A549 (cell line): Measurements from ENCODE around the gene ADGRB2. TPM values are rescaled to one million over a fixed set of nuclear protein-coding genes. Genes with fewer than 3 reads are reported as not detected.

ENCODE experiments used
- ATAC-seq, 2 experiments: fragments of 200-7000 bp in 1 of 2; fragments of >200 bp in 1 of 2; cut with Nextera tagmentation in 1 of 2; cut with Tn5 transposase in 1 of 2; 3 replicates each; pipeline versions ENCODE4 v1.8.0 to v1.9.1; 2018 to 2020; ENCODE audit warnings: mild to moderate bottlenecking in 1 of 2, moderate library complexity in 1 of 2
- CTCF ChIA-PET: fragments of 300-600 bp; sonication (Branson Sonifier 250); formaldehyde crosslinking; extraction: SDS; loops from one replicate; lab custom pipeline; 2021; ENCODE audit warnings: antibody characterized with exemption, inconsistent platforms; lab: Yijun Ruan, JAX
- POLR2A ChIA-PET: fragments of 350-600 bp; formaldehyde crosslinking; extraction: SDS; loops from one replicate; lab custom pipeline; 2021; ENCODE audit warnings: antibody characterized with exemption, inconsistent platforms; lab: Yijun Ruan, JAX
- DNase-seq, 2 experiments: peaks; one replicate each; pipeline versions ENCODE4 v3.0.0 to v3.0.0-alpha.2; 2011 to 2016; ENCODE audit warnings: low read depth in 1 of 2, low spot score in 1 of 2
- FAIRE-seq: peaks from 2 replicates; lab custom pipeline; 2011; peaks lifted over from hg19 to GRCh38; lab: Jason Lieb, UNC
- H3K27ac ChIP-seq, 2 experiments: fragments of >200 bp; sonication (Bioruptor Twin); formaldehyde crosslinking; 3 replicates each; pipeline ENCODE4 v1.5.1; 2016 to 2017
- H3K4me1 ChIP-seq: fragments of >200 bp; sonication (Bioruptor Twin); formaldehyde crosslinking; 3 replicates; pipeline ENCODE4 v1.6.1; 2016
- H3K4me2 ChIP-seq: fragments of >200 bp; sonication (Bioruptor Twin); formaldehyde crosslinking; 3 replicates; pipeline ENCODE4 v1.6.1; 2016
- H3K4me3 ChIP-seq: fragments of >200 bp; sonication (Bioruptor Twin); formaldehyde crosslinking; 3 replicates; pipeline ENCODE4 v1.5.1; 2016
- H3K9me3 ChIP-seq: fragments of >200 bp; sonication (Bioruptor Twin); formaldehyde crosslinking; 3 replicates; pipeline ENCODE4 v1.6.1; 2016
- CHD2 ChIP-seq: fragments of 150-350 bp; IDR thresholded peaks from 2 replicates; pipeline ENCODE4 v1.6.1; 2014; ENCODE audit warnings: low read length; ENCODE audit not compliant: partially characterized antibody
- EP300 ChIP-seq, 2 experiments: fragments of >200 bp; sonication (Bioruptor Twin); formaldehyde crosslinking; IDR thresholded peaks; 2 replicates in 1 of 2; 3 replicates in 1 of 2; pipeline ENCODE4 v1.6.1; 2016 to 2017
- ESRRA ChIP-seq: fragments of 150-350 bp; IDR thresholded peaks from 2 replicates; pipeline ENCODE4 v1.6.1; 2014; ENCODE audit warnings: mild to moderate bottlenecking, low read length, borderline replicate concordance
- FOSB ChIP-seq: fragments of 250-450 bp; sonication (Bioruptor Pico); IDR thresholded peaks from 2 replicates; pipeline ENCODE4 v1.5.0; 2020; ENCODE audit warnings: mild to moderate bottlenecking, moderate library complexity
- FOSL2 ChIP-seq, 2 experiments: fragments of 450-650 bp in 1 of 2; fragments of >200 bp in 1 of 2; sonication (Bioruptor Twin) in 1 of 2; formaldehyde crosslinking; IDR thresholded peaks; 2 replicates each; pipeline versions ENCODE4 v1.5.0 to v1.6.1; 2016 to 2020; ENCODE audit warnings: mild to moderate bottlenecking in 1 of 2, moderate library complexity in 1 of 2
- HDAC2 ChIP-seq: fragments of 200-600 bp; sonication (generic); IDR thresholded peaks from 2 replicates; pipeline ENCODE4 v1.6.1; 2016
- MAZ ChIP-seq: fragments of 150-350 bp; IDR thresholded peaks from 2 replicates; pipeline ENCODE4 v1.6.1; 2014; ENCODE audit warnings: antibody characterized with exemption, low read depth, low read length, borderline replicate concordance
- MYC ChIP-seq: IDR thresholded peaks from 2 replicates; pipeline ENCODE4 v1.6.1; 2012; ENCODE audit warnings: mild to moderate bottlenecking, inconsistent platforms, low read length, improper control_type of control experiment, borderline replicate concordance
- NFE2L2 ChIP-seq: fragments of 150-350 bp; conservative IDR thresholded peaks from 2 replicates; pipeline ENCODE4 v1.6.1; 2014; ENCODE audit warnings: low read length
- RAD21 ChIP-seq, 2 experiments: fragments of >200 bp in 1 of 2; sonication (Bioruptor Twin) in 1 of 2; formaldehyde crosslinking in 1 of 2; IDR thresholded peaks in 1 of 2; conservative IDR thresholded peaks in 1 of 2; 2 replicates in 1 of 2; 3 replicates in 1 of 2; pipeline ENCODE4 v1.6.1; 2012 to 2018; ENCODE audit warnings: inconsistent platforms in 1 of 2
- SREBF2 ChIP-seq: fragments of 450-650 bp; IDR thresholded peaks from 2 replicates; pipeline ENCODE4 v1.6.1; 2014; ENCODE audit warnings: mild to moderate bottlenecking, moderate library complexity
- TP53 ChIP-seq: fragments of 250-450 bp; sonication (Bioruptor Pico); IDR thresholded peaks from 2 replicates; pipeline ENCODE4 v1.5.0; 2021; ENCODE audit warnings: mild to moderate bottlenecking, moderate library complexity
- ZNF302 ChIP-seq: fragments of 250-450 bp; sonication (Bioruptor Pico); IDR thresholded peaks from 2 replicates; pipeline ENCODE4 v1.9.0; 2021; ENCODE audit warnings: inconsistent platforms, mild to moderate bottlenecking, moderate library complexity
- ZSCAN20 ChIP-seq: fragments of 250-450 bp; sonication (Bioruptor Pico); IDR thresholded peaks from 2 replicates; pipeline ENCODE4 v1.8.0; 2022; ENCODE audit warnings: mild to moderate bottlenecking, moderate library complexity
- WGBS: methylation state at CpG from one replicate; pipeline ENCODE4 v1.1.6; 2017; ENCODE audit errors: missing lambda C conversion rate; 5-methylcytosine and 5-hydroxymethylcytosine counted together
- polyA plus RNA-seq, 4 experiments: library from polyadenylated mRNA; depleted of rRNA in 3 of 4; stranded (reverse); fragments of >200 nt; fragmentation: RNase III in 1 of 4; extraction: RNeasy Plus Mini Kit Qiagen cat#74134 plus additional on column Dnase treatment in 1 of 4; gene quantifications; 2 replicates in 3 of 4; 3 replicates in 1 of 4; pipeline ENCODE4 v1.2.3, GENCODE V29; 2011 to 2017
- TF ChIP-seq, protein P1 (sequence below): IDR thresholded peaks from 2 replicates; pipeline ENCODE4 v1.6.1; 2012
- TF ChIP-seq, protein P2 (sequence below): fragments of 250-450 bp; sonication (Bioruptor Pico); IDR thresholded peaks from 2 replicates; pipeline ENCODE4 v1.5.0; 2020; ENCODE audit warnings: low read depth, mild to moderate bottlenecking, moderate library complexity
- TF ChIP-seq, protein P3 (sequence below): fragments of >200 bp; sonication (Bioruptor Twin); formaldehyde crosslinking; IDR thresholded peaks from 2 replicates; pipeline ENCODE4 v1.6.1; 2016
- TF ChIP-seq, protein P4 (sequence below): fragments of 200-600 bp; sonication (generic); IDR thresholded peaks from 2 replicates; pipeline ENCODE4 v1.6.1; 2016; ENCODE audit warnings: antibody characterized with exemption, mild to moderate bottlenecking, moderate library complexity

Gene ADGRB2
- polyA plus RNA-seq, 2 of the 4 experiments (the other 2 are of a cell fraction) = 2.3 to 6.6 TPM

DNA sequence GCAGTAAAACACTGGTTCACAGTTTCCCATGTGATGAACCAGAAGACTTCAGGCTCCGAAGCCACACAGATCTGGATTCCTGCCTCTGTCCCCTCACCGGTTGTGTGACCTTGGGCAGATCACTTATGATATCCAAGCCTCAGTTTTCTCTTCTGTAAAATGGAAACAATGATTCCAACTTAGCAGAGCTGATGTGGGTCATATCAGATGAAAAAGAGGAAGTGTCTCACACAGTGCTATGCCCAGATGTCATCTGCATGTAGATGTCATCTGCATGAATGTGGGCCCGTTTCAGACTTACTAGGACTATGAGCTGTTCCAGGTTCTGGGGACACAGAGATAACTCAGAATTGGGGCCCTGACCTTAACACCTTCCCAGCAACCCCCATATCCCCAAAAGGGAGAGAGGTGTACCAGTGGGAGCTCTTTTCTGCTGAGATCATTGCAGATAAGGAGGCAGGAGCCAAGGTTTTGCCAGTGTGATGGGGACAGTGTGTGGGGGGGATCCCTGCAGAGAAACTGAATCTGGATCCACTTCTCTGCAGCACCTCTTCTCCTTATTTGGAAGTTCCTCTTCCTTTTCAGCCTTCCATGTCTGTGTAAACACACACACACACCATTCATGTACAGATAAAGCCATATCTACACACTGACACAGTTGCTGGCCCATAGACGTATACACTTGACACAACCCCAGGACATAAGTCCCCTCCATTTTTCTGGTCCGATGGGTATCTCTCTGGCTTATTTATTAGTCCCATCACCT, 5.0 kb upstream of the ADGRB2 start:
- Histone ChIP-seq H3K9me3 (no peaks in the 10 kb centered on the region), H3K4me2 (peak overlapping the region; percentile 46), H3K4me3 (no peak overlapping the region), H3K27ac (peak overlapping the region in 1 of 2 experiments; percentile 26; a peak in 1 of 6 replicates), H3K4me1 (peaks cover 27% of the 10 kb centered on the region)
- CTCF ChIA-PET = interaction anchor here (0.8 to 14.7 kb wide), 3 partner anchors 15 to 293 kb away, joined by 3 to 242 read pairs (median 5); no protein-coding TSS in a partner anchor
- ATAC-seq (no peak), DNase-seq (no peak), FAIRE-seq (no peak)
- TF ChIP-seq, protein P1, sequence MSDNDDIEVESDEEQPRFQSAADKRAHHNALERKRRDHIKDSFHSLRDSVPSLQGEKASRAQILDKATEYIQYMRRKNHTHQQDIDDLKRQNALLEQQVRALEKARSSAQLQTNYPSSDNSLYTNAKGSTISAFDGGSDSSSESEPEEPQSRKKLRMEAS = no peak
- TF ChIP-seq RAD21 (conservative IDR thresholded peaks at IDR 0.05 in 1 of 2, IDR thresholded peaks at IDR 0.05 in 1 of 2) (no peak), ZSCAN20 (no peak), ESRRA (no peak), ZNF302 (CRISPR knock-in tag) (no peak)
- 69% methylated on average over 5 of the region's 5 CpGs for WGBS
- POLR2A ChIA-PET = no interaction called here

DNA sequence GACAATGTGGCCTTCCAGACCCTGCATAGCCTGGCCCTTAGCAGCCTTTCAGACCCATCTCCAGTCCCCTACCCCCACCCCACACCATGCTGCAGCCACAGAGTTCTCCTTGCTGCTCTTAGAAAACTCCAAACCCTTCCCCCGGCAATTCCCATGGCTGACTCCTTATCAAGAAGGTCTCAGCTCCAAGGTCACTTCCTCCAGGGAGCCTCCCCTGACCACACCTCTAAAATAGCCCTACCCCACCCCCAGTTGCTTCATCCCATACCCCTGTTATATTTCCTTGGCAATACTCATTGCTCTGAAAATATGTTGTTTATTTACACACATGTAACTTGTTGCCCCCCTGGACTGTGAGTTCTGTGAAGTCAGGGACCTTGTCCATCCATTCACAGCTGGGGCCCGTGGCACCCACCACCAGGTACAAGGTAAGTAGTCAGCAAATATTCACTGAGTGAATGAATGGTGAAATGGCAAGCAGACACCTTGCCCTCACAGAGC, 4.3 kb upstream of the ADGRB2 start:
- Histone ChIP-seq H3K4me3 (no peak overlapping the region), H3K9me3 (no peaks in the 10 kb centered on the region), H3K27ac (no peak overlapping the region), H3K4me2 (no peak overlapping the region)
- DNase-seq (no peak), ATAC-seq (no peak)
- CTCF ChIA-PET = interaction anchor here (14.7 kb wide), 1 partner anchor 16 kb away, joined by 242 read pairs; no protein-coding TSS in a partner anchor
- POLR2A ChIA-PET = no interaction called here
- TF ChIP-seq, protein P2, sequence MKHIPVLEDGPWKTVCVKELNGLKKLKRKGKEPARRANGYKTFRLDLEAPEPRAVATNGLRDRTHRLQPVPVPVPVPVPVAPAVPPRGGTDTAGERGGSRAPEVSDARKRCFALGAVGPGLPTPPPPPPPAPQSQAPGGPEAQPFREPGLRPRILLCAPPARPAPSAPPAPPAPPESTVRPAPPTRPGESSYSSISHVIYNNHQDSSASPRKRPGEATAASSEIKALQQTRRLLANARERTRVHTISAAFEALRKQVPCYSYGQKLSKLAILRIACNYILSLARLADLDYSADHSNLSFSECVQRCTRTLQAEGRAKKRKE = no peak
- no peak for TF ChIP-seq MAZ
- no peak for TF ChIP-seq TP53 (CRISPR knock-in tag)
- TF ChIP-seq FOSB (CRISPR knock-in tag) = no peak
- no peak for TF ChIP-seq EP300 (IDR thresholded peaks at IDR 0.05)
- no peak for TF ChIP-seq CHD2
- no peak for TF ChIP-seq HDAC2
- TF ChIP-seq, all 56 proteins: peak for 0
- no peak for FAIRE-seq
- H3K4me1 ChIP-seq = peaks cover 27% of the 10 kb centered on the region
- 75% methylated on average over 2 of the region's 2 CpGs for WGBS

DNA sequence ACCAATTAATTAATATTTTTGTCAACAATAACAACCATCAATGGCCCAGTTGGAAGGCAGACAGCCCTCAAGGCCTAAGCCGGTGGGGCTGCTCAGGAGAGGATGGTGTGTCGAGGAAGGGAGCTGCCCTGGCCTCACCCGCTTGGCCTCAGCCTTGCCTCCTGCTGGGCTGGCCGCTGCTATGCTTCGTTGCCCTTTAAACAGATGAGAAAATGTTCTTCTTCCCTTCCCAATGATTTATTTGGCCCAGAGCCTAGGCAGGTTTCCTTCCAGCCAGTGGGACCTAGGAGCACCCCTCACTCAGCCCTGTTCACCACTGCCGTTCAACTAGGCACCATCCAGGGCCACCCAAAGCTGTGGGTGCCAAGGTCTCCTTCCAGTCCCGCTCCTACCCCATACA, 3.1 kb upstream of the ADGRB2 start:
- WGBS = 59% methylated on average over 7 of the region's 7 CpGs
- TF ChIP-seq NFE2L2 (no peak), MYC (no peak), SREBF2 (no peak), FOSL2 (IDR thresholded peaks at IDR 0.05) (no peak), FOSL2 (CRISPR knock-in tag; IDR thresholded peaks at IDR 0.05) (no peak), RAD21 (conservative IDR thresholded peaks at IDR 0.05 in 1 of 2, IDR thresholded peaks at IDR 0.05 in 1 of 2) (no peak), CHD2 (no peak)
- TF ChIP-seq, protein P1 = no peak
- TF ChIP-seq, protein P3, sequence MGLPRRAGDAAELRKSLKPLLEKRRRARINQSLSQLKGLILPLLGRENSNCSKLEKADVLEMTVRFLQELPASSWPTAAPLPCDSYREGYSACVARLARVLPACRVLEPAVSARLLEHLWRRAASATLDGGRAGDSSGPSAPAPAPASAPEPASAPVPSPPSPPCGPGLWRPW = no peak
- TF ChIP-seq, protein P4, sequence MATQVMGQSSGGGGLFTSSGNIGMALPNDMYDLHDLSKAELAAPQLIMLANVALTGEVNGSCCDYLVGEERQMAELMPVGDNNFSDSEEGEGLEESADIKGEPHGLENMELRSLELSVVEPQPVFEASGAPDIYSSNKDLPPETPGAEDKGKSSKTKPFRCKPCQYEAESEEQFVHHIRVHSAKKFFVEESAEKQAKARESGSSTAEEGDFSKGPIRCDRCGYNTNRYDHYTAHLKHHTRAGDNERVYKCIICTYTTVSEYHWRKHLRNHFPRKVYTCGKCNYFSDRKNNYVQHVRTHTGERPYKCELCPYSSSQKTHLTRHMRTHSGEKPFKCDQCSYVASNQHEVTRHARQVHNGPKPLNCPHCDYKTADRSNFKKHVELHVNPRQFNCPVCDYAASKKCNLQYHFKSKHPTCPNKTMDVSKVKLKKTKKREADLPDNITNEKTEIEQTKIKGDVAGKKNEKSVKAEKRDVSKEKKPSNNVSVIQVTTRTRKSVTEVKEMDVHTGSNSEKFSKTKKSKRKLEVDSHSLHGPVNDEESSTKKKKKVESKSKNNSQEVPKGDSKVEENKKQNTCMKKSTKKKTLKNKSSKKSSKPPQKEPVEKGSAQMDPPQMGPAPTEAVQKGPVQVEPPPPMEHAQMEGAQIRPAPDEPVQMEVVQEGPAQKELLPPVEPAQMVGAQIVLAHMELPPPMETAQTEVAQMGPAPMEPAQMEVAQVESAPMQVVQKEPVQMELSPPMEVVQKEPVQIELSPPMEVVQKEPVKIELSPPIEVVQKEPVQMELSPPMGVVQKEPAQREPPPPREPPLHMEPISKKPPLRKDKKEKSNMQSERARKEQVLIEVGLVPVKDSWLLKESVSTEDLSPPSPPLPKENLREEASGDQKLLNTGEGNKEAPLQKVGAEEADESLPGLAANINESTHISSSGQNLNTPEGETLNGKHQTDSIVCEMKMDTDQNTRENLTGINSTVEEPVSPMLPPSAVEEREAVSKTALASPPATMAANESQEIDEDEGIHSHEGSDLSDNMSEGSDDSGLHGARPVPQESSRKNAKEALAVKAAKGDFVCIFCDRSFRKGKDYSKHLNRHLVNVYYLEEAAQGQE = no peak

More for the DNA sequence above, 3.1 kb upstream of the ADGRB2 start:
- H3K9me3 ChIP-seq = no peaks in the 10 kb centered on the region
- no peak for ATAC-seq
- H3K4me2 ChIP-seq = no peak overlapping the region
- ChIA-PET POLR2A (no interaction called here), CTCF (interaction anchor here (0.6 to 14.7 kb wide), 4 partner anchors 17 to 1629 kb away, joined by 3 to 242 read pairs (median 4); no protein-coding TSS in a partner anchor)
- no peak overlapping the region for H3K27ac ChIP-seq
- no peak for DNase-seq
- FAIRE-seq = no peak
- H3K4me1 ChIP-seq = peaks cover 30% of the 10 kb centered on the region
- no peak overlapping the region for H3K4me3 ChIP-seq
